ENCODE data around the gene BLVRA.

Gene BLVRA

DNA sequence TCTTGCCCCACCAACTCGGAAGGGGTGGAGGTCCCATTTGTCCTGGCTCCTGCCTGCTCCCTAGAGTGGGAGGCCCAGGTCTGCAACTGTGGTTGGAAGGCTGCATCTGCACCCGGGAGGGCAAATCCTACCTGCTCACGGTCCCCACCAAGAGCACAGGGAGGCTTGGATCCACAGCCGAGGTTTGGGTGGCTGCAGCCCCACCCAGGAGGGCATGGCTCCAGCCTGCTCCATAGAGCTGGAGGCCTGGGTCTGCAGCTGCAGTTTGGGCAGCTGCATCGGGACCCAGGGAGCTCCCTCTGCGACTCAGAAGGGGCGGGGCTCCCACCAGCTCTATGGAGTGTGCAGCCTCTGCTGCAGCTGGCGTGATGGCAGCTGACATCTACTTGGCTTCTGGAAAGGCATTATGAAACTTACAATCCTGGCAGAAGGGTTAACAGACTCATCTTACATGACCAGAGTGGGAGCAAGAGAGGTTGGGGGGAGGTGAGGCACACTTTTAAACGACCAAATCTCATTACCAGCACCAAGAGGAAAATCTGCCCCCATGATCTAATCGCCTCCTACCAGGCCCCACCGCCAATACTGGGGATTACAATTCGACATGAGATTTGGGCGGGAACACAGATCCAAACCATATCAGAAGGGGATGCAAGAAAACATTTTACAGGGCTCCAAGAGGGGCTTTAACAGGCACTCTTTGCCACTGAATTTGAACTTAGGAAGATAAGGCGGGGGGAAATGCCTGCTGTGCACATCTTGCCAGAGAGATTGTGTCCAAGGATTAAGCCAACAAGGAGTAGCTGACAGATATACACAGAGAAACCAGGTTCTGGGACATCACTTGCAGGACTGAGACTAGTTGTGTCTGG is 8.2 kb upstream of the BLVRA start:
- H3K4me3 ChIP-seq (ENCODE audit: low read depth, low read length): no peak overlapping the region
- in situ Hi-C loops (cut with HindIII; ENCODE audit: low sequenced_read_pairs): no loop called here
- TF ChIP-seq CTCF (IDR thresholded peaks at IDR 0.05; ENCODE audit: low read depth, low read length): no peak
- no peak for DNase-seq (ENCODE audit: low read depth, low spot score)

- no peak overlapping the region for H3K4me3 ChIP-seq (ENCODE audit: low read depth, low read length)
- no peak for TF ChIP-seq CTCF (IDR thresholded peaks at IDR 0.05; ENCODE audit: low read depth, low read length)
- in situ Hi-C loops (cut with HindIII; ENCODE audit: low sequenced_read_pairs): no loop called here
- DNase-seq (ENCODE audit: low read depth, low spot score): no peak
Observed at GRCh38 chr7:43752411-43752810, 6.1 kb upstream of the BLVRA start.

- H3K4me3 ChIP-seq (ENCODE audit: low read depth, low read length): no peak overlapping the region
- DNase-seq (ENCODE audit: low read depth, low spot score): no peak
- in situ Hi-C loops (cut with HindIII; ENCODE audit: low sequenced_read_pairs): no loop called here
- no peak for TF ChIP-seq CTCF (IDR thresholded peaks at IDR 0.05; ENCODE audit: low read depth, low read length)
Observed at GRCh38 chr7:43753271-43753810, 5.1 kb upstream of the BLVRA start.

DNA sequence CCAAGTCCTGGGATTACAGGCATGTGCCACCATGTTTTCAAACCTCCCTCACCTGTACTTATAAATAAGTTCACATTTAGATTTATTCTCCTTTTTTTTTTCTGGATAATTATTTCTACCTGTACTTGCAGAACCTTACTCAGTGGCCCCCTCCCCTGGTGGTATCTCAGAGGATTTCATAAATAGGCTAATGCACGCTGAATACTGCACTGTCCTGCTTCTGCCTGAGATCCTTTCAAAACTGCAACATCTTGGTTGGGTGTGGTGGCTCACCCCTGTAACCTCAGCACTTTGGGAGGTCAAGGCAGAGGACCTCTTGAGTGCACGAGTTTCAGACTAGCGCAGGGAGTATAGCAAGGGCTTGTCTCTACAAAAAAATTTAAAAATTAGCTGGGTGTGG is 4.6 kb upstream of the BLVRA start:
- H3K4me3 ChIP-seq (ENCODE audit: low read depth, low read length): no peak overlapping the region
- in situ Hi-C loops (cut with HindIII; ENCODE audit: low sequenced_read_pairs): no loop called here
- TF ChIP-seq CTCF (IDR thresholded peaks at IDR 0.05; ENCODE audit: low read depth, low read length): no peak
- DNase-seq (ENCODE audit: low read depth, low spot score): no peak

- in situ Hi-C loops (cut with HindIII; ENCODE audit: low sequenced_read_pairs): no loop called here
- H3K4me3 ChIP-seq (ENCODE audit: low read depth, low read length): no peak overlapping the region
Observed at GRCh38 chr7:43754596-43754995, 3.9 kb upstream of the BLVRA start.

More at GRCh38 chr7:43754596-43754995, 3.9 kb upstream of the BLVRA start:
- no peak for TF ChIP-seq CTCF (IDR thresholded peaks at IDR 0.05; ENCODE audit: low read depth, low read length)
- DNase-seq (ENCODE audit: low read depth, low spot score): no peak

Measured in astrocyte of the spinal cord (primary cell).